Caki2 (cell line): ENCODE data around the gene SEC16A. TPM values are rescaled to one million over a fixed set of nuclear protein-coding genes. Genes with fewer than 3 reads are reported as not detected.
A peak's percentile ranks its signal among the peaks of the same experiment; 100 is the strongest.

Source experiments
- DNase-seq: peaks from one replicate; pipeline ENCODE4 v3.0.0-alpha.2; 2015; ENCODE audit warnings: low read depth
- in situ Hi-C: cut with HindIII; loops from 2 replicates; pipeline ENCODE4 v1.10.0; 2016; ENCODE audit warnings: low sequenced_read_pairs, low pct_unique_long_range_greater_than_20kb, mixed read lengths
- total RNA-seq: library from RNA; depleted of rRNA; stranded (reverse); fragments of >200 nt; shearing (Covaris generic); gene quantifications from 2 replicates; pipeline ENCODE4 v1.2.3, GENCODE V29; 2014; ENCODE audit warnings: low replicate concordance

Gene SEC16A
- total RNA-seq, 1 experiment from 2014 or later = 5.4 TPM

DNA sequence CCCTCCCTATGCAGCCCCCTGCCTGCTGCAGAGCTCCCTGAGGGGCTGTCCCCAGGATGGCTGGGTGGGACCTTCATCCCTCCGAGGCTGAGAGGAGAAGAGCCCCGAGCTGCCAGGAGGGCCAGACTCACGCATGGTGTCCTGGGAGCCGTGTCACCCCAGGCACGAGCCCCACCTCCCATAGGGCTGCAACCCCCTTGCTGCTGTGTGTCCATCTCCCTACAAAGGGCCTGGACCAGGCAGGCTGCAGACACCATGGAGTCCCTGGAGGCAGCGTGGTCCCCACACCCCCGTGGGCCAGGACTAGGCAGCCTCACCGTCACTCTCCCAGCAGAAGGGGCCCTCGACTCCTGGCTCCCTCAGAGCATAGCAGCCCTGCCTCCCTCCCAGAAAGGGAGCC is 11.2 kb upstream of the SEC16A start:
- no peak for DNase-seq
- in situ Hi-C loops = no loop called here

- DNase-seq = no peak
- in situ Hi-C loops = no loop called here
Measured at GRCh38 chr9:136493567-136493971, 10.7 kb upstream of the SEC16A start.

DNA sequence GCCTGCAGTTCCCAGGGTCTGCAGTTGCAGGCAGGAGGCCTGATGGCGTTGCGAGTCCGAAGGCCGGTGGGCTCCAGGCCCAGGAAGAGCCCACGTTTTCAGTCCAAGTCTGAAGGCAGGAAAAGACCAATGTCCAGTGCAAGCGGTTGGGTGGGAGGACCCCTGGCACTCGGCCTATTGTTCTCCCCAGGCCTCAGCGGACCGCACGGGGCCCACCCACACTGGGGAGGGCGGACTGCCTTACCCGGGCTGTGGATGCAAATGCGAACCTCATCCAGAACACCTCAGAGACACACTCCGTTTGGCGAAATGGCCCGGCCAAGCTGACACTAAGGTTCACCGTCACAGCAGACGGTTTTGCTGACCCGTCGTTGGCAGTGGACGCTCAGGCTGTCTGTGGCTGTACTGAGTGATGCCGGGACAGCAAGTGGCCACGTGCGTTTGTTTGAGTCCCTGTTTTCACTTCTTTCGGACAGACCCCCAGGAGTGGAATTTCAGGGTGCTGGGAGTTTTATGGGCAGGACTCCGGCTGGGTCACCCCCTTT is 10.2 kb upstream of the SEC16A start:
- in situ Hi-C loops = no loop called here
- no peak for DNase-seq

- in situ Hi-C loops = loop anchor here (10.0 kb wide), 1 partner anchor 65 kb away; no protein-coding TSS in a partner anchor
- DNase-seq = no peak
Measured at GRCh38 chr9:136489731-136490130, 6.9 kb upstream of the SEC16A start.

DNA sequence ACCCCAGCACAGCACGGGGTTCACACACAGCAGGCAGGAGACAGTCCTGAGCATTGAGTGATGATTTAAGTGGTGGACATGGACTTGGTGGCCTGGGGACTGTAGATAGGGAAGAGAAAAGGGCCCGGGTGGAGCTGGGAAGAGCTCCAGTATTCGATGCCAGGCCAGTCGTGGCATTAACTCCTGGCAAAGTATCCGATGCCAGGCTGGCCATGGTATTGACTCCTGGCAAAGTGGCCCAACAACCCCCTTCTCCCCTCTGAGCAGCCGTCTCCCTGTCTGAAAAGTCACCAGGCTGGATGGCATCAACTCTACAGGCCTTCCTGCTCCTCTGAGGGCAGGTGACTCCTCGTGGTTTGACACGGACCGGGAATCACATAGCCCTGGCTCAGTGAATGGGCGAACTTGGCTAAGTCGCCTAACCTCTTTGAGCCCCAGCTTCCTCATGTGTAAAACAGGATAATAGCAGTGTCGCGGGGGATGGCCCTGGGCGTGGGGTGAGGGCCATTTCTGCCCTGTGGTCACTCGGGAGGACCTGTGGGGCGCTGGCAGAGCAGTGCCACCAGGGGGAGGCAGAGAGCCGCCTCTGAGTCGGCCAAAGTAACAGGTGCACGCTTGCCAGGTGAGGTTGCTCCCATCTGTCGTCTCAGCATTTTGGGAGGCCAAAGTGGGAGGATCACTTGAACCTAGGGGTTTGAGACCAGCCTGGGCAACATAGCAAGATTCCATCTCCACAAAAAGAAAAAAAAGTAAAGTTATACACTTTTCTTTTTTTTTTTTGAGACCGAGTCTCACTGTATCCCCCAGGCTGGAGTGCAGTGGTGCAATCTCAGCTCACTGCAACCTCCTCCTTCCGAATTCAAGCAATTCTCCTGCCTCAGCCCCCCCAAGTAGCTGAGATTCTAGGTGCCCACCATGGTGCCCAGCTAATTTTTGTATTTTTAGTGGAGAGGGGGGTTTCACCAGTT is 5.7 kb upstream of the SEC16A start:
- in situ Hi-C loops = loop anchor here (10.0 kb wide), 1 partner anchor 66 kb away; no protein-coding TSS in a partner anchor
- DNase-seq = peak; percentile 52

GRCh38 chr9:136487672-136488071 is 4.8 kb upstream of the SEC16A start:
- in situ Hi-C loops = loop anchor here (10.0 kb wide), 1 partner anchor 67 kb away; no protein-coding TSS in a partner anchor
- DNase-seq = no peak

GRCh38 chr9:136486823-136487620 is 4.2 kb upstream of the SEC16A start:
- in situ Hi-C loops = loop anchor here (10.0 kb wide), 1 partner anchor 68 kb away; no protein-coding TSS in a partner anchor
- no peak for DNase-seq

DNA sequence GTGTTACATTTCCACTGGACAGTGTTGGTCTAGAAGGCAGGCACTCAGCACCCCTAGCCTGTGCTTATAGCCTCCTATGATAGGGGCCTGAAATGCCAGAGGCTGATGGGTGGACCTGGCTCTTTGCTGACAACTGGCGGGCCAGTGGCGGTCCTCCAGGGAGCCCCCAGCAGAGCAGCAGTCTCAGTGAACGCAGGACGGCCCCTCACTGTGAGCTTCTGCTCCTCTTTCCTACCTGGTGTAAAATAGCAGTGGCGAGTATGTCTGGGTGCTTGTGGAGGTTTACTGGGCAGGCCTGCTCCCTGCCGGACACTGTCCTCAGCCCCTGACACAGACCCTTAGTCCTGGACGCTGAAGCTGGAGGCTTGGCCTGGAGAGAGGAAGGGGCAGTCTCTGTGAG is 3.3 kb upstream of the SEC16A start:
- in situ Hi-C loops = loop anchor here (10.0 kb wide), 1 partner anchor 69 kb away; no protein-coding TSS in a partner anchor
- no peak for DNase-seq

DNA sequence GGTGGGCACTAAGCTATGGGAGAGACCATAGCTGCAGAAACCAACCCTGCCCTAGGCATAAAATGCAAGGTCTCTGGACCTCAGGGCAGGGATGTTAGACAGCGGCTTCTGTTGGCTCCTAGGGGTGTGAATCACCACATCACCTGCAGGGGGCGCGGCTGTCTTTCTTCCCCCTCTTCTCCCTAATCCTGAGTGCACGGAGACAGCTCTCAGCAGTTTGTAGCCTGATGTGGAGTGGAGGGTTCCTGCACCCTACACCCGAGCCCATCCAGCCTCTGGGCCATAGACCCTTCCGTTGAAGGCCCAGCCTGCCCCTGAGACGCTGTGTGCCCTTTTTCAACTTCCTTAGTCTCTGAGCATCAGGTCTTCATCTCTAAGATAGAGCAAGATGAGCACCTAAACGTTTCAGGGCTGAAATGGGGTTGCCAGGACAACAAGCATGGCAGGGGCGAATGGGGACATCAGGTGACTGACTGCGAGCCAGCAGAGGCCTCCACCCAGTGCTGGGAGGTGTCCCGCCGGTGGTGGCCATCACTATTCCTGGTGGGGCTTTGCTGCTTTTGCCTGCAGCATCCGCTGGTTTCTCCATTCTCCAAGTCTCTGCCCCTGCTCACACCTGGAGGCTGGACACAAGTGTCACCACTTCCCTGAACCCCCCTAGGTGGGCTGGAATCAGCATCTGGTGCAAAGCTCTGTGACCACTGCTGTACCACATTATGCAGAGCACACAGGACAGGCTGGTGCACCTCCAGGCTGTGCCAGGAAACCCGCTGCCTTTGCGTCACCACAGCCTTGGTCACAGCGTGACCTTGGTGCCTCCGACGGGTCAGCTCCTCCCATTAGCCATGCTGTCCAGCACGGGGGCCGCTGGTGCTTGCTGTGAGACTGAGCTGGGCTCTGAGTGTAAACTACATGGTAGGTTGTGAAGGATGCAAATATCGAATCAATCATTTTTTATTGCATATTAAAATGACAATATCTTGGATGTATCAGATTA is 2.5 kb upstream of the SEC16A start:
- DNase-seq = peak; percentile 76
- in situ Hi-C loops = loop anchor here (10.0 kb wide), 1 partner anchor 69 kb away; no protein-coding TSS in a partner anchor

DNA sequence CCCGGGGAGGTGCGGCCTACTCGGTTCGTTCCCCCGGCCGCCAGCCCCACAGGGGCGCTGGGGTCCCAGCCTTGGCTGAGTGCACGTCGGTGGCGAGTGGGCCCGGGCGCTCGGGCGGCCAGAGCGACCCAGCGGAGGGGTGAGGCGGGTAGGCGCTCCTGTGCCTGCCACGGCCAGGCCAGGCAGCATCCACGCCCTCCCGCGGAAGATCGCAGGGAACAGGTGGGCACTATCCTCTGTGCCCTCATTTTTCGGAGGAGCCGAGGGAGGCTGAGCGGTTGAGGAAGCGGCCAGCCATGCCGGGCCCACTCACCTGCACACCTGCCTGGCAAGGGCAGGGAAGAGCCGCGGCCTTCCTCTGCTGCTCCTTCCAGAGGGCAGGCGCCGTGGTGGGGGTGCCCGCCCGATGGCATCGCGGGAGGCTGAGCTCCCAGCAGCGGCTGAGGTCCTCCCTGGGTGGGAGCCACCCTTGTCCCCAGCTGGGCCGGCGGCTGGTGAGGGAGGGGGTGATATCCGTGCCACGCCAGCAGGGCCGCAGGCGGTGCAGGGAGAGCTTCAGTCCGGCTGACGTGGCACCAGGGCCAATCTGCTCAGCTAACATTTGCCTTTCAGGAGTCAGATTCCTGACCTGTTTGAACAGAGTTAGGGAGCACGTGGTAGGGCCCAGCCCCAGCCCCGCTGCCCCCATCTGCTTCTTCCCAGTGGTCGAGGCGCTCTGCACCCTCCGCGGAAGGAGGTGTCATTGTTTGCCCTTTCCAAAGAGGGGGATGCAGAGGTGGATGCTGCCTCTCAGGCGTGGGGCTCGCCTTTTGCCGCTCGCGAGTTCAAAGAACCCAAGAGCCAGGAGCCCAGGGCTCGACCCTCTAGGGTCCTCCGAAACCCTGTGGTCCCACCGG is 1.6 kb upstream of the SEC16A start:
- peak; percentile 70 for DNase-seq

DNA sequence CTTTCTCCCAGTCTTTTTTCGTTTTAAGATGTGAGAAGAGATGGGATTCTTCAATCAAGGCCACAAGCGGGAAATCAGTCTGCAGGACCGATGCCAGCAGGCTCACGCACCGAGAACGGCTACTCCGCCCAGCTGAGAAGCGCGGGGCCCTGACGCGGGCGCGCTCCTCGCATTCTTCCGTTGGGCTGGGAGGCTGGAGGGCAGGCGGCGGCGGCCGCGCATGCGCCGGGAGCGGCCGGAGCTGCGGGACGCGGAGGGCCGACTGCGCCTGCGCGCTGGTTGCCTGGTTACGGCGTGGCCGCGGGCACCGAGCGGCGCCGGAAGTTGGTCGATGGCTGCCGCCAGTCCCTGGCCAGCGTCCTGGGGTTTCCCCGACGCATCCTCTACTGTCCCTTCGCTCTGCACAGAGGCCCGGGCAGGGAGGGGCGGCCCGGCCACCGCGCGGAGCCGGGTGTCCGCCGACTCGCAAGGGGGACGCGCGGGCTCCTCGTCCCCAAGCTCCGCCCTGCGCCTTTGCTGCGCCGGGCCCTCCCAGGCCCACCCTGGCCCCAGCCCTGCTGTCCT is 831 bp upstream of the SEC16A start:
- in situ Hi-C loops = loop anchor here (10.0 kb wide), 1 partner anchor 71 kb away; no protein-coding TSS in a partner anchor
- peak; percentile 96 for DNase-seq

More for the DNA sequence above, 1.6 kb upstream of the SEC16A start:
- in situ Hi-C loops = loop anchor here (10.0 kb wide), 1 partner anchor 70 kb away; no protein-coding TSS in a partner anchor

- peak; percentile 36 for DNase-seq
- in situ Hi-C loops = loop anchor here (10.0 kb wide), 1 partner anchor 73 kb away; no protein-coding TSS in a partner anchor
Measured at GRCh38 chr9:136482046-136482792, 621 bp downstream of the SEC16A start.

GRCh38 chr9:136481558-136481957 is 1.3 kb downstream of the SEC16A start:
- no peak for DNase-seq
- in situ Hi-C loops = loop anchor here (10.0 kb wide), 1 partner anchor 73 kb away; no protein-coding TSS in a partner anchor

GRCh38 chr9:136476369-136477150 is 6.3 kb downstream of the SEC16A start:
- no peak for DNase-seq
- in situ Hi-C loops = no loop called here
